ENCODE data around the gene TRDMT1.
A peak's percentile ranks its signal among the peaks of the same experiment; 100 is the strongest.

The TRDMT1 gene

DNA sequence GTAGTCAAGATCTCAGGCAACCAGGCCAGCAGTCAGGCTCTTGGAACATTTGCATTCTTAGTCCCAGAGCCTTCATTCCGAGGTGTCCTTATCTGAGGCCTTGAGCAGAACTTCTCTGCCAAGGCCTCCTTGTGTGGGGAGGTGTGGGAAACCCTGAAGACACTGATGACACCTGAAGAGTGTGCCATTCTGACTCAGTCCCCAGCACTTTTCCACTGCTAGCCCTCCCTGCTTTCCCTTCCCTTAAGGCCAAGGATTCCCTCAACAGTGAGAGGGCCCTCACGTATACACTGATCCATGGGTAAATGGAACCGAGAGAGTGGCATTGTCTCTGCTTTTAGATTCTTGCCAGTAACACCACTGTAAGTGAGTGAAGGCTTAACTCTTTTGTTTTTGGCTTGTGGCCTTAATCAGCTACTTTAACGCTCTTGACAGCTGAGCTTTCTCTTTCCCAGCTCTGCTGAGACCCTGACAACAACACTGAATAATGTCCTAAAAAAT lies 30.3 kb downstream of the TRDMT1 start:
- Histone ChIP-seq H3K27ac (ENCODE audit: low read length, poor library complexity, severe bottlenecking) (no peak overlapping the region), H3K9ac (ENCODE audit: low read length) (no peak overlapping the region), H2BK12ac (ENCODE audit: low read length in 2 of 2) (peak overlapping the region in 1 of 2 experiments; percentile 39), H3K14ac (ENCODE audit: low read length in 2 of 2) (no peak overlapping the region), H2BK15ac (ENCODE audit: low read depth, poor library complexity, severe bottlenecking) (no peak overlapping the region), H3K79me1 (replicated peaks; ENCODE audit: low read length, poor library complexity, severe bottlenecking) (no peaks in the 10 kb centered on the region), H3K18ac (ENCODE audit: low read depth in 1 of 2, low read length in 2 of 2) (peak overlapping the region in 1 of 2 experiments; percentile 57), H3K4me2 (ENCODE audit: low read length, poor library complexity, severe bottlenecking) (no peak overlapping the region), H3K9me3 (ENCODE audit: control insufficient read depth, low read length) (no peaks in the 10 kb centered on the region), H3K36me3 (ENCODE audit: control insufficient read depth in 1 of 2, insufficient read depth in 2 of 2, low read depth in 1 of 2, low read length in 2 of 2) (peaks cover 5 to 12% of the 10 kb centered on the region in 2 experiments), H4K91ac (ENCODE audit: low read length) (no peak overlapping the region), H3K23ac (ENCODE audit: low read length in 2 of 2) (no peak overlapping the region), H3K4ac (ENCODE audit: low read depth in 1 of 2, low read length in 2 of 2) (no peak overlapping the region), H2BK5ac (ENCODE audit: low read depth, low read length, poor library complexity, severe bottlenecking) (no peak overlapping the region), H2BK120ac (ENCODE audit: low read depth, low read length) (no peak overlapping the region), H4K8ac (ENCODE audit: low read length) (peak overlapping the region; percentile 7), H2AK5ac (ENCODE audit: low read length, severe bottlenecking) (peak overlapping the region; percentile 49), H3K4me1 (ENCODE audit: control insufficient read depth, insufficient read depth, low read depth, low read length) (peaks cover 1% of the 10 kb centered on the region), H3K27me3 (ENCODE audit: control insufficient read depth in 1 of 2, insufficient read depth in 1 of 2, low read length in 2 of 2) (no peaks in the 10 kb centered on the region), H3K4me3 (ENCODE audit: insufficient read depth in 1 of 2, low read depth in 1 of 2, low read length in 2 of 2) (no peak overlapping the region), H2AFZ (ENCODE audit: low read depth, low read length) (no peak overlapping the region)
- 76% methylated on average over 4 of the region's 4 CpGs for WGBS
- DNase-seq: no peak

DNA sequence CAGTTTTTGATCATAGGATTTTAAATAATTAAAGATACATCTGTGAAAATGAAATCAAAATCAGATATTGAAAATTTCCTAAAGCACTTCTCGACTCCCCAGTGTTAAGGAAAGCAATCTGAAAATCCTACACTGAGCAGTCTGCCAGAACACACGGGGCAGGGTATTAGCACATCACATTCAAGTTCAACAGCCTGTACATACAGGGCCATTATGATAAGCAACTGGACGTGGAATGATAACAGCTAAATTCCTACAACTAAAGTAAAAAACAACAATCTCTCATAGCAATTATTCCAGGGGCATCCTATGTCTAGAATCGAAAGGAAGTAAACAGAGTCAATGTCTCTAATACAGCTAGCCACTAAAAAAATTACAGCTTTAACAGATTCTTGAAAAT lies 31.7 kb downstream of the TRDMT1 start:
- peaks cover 5 to 12% of the 10 kb centered on the region in 2 experiments for H3K36me3 ChIP-seq (ENCODE audit: control insufficient read depth in 1 of 2, insufficient read depth in 2 of 2, low read depth in 1 of 2, low read length in 2 of 2)
- no peak overlapping the region for H2BK15ac ChIP-seq (ENCODE audit: low read depth, poor library complexity, severe bottlenecking)
- no peaks in the 10 kb centered on the region for H3K79me1 ChIP-seq (replicated peaks; ENCODE audit: low read length, poor library complexity, severe bottlenecking)
- no peaks in the 10 kb centered on the region for H3K9me3 ChIP-seq (ENCODE audit: control insufficient read depth, low read length)
- H2AFZ ChIP-seq (ENCODE audit: low read depth, low read length): no peak overlapping the region
- H2BK5ac ChIP-seq (ENCODE audit: low read depth, low read length, poor library complexity, severe bottlenecking): no peak overlapping the region
- H3K27me3 ChIP-seq (ENCODE audit: control insufficient read depth in 1 of 2, insufficient read depth in 1 of 2, low read length in 2 of 2): no peaks in the 10 kb centered on the region
- H2BK120ac ChIP-seq (ENCODE audit: low read depth, low read length): no peak overlapping the region
- no peak overlapping the region for H3K4ac ChIP-seq (ENCODE audit: low read depth in 1 of 2, low read length in 2 of 2)
- H3K4me2 ChIP-seq (ENCODE audit: low read length, poor library complexity, severe bottlenecking): no peak overlapping the region
- DNase-seq: no peak
- H4K8ac ChIP-seq (ENCODE audit: low read length): no peak overlapping the region
- WGBS: 67% methylated on average over 3 of the region's 4 CpGs
- no peak overlapping the region for H4K91ac ChIP-seq (ENCODE audit: low read length)
- H3K18ac ChIP-seq (ENCODE audit: low read depth in 1 of 2, low read length in 2 of 2): no peak overlapping the region
- peak overlapping the region; percentile 75 for H2AK5ac ChIP-seq (ENCODE audit: low read length, severe bottlenecking)
- no peak overlapping the region for H2BK12ac ChIP-seq (ENCODE audit: low read length in 2 of 2)
- H3K23ac ChIP-seq (ENCODE audit: low read length in 2 of 2): no peak overlapping the region
- H3K4me1 ChIP-seq (ENCODE audit: control insufficient read depth, insufficient read depth, low read depth, low read length): no peaks in the 10 kb centered on the region
- H3K4me3 ChIP-seq (ENCODE audit: insufficient read depth in 1 of 2, low read depth in 1 of 2, low read length in 2 of 2): no peak overlapping the region
- no peak overlapping the region for H3K27ac ChIP-seq (ENCODE audit: low read length, poor library complexity, severe bottlenecking)
- H3K9ac ChIP-seq (ENCODE audit: low read length): no peak overlapping the region
- no peak overlapping the region for H3K14ac ChIP-seq (ENCODE audit: low read length in 2 of 2)

DNA sequence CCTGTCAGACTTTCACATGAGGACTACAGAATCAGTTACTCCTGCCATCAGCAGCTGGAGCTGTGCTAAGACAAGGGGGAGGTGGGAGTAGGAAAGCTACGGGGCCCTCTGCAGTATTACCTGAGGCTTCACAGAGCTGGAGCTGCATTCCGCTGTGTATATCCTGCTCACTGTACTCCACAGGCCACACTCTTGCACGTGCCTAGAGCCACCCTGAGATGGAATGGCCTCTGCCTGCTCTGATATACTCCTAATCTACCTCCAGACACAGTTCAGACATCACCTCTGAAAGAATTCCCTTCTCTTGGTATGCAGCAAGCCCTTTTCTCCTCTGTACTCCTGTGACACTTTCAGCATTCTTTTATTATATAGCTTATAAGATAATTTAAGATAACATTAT lies 34.8 kb downstream of the TRDMT1 start:
- 96% methylated on average over 3 of the region's 3 CpGs for WGBS
- H3K79me1 ChIP-seq (replicated peaks; ENCODE audit: low read length, poor library complexity, severe bottlenecking): no peaks in the 10 kb centered on the region

DNA sequence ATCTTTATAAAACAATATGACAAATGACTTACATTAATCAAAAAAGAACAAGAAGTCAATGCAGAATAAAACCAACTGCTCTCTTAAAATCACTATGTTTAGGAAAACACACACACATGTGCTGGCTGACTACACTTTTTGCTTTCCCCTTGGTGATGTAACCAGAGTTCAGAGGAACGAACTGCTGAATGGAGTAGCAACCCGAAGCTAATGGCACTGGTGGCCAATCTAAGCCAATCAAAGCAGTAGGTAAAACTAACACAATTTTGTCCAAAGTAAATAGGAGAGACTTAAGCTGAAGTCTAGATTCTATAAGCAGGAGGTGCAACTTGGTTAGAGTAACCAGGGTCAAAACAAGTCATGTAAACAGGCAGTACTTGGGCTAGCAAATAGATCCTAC lies 38.6 kb downstream of the TRDMT1 start:
- Histone ChIP-seq H3K4me1 (ENCODE audit: control insufficient read depth, insufficient read depth, low read depth, low read length) (peaks cover 1% of the 10 kb centered on the region), H3K4me2 (ENCODE audit: low read length, poor library complexity, severe bottlenecking) (no peak overlapping the region), H3K23ac (ENCODE audit: low read length in 2 of 2) (no peak overlapping the region), H3K4ac (ENCODE audit: low read depth in 1 of 2, low read length in 2 of 2) (no peak overlapping the region), H4K8ac (ENCODE audit: low read length) (no peak overlapping the region), H4K91ac (ENCODE audit: low read length) (no peak overlapping the region), H3K9me3 (ENCODE audit: control insufficient read depth, low read length) (no peaks in the 10 kb centered on the region), H3K36me3 (ENCODE audit: control insufficient read depth in 1 of 2, insufficient read depth in 2 of 2, low read depth in 1 of 2, low read length in 2 of 2) (no peaks in the 10 kb centered on the region), H2BK15ac (ENCODE audit: low read depth, poor library complexity, severe bottlenecking) (no peak overlapping the region), H2BK5ac (ENCODE audit: low read depth, low read length, poor library complexity, severe bottlenecking) (no peak overlapping the region), H3K4me3 (ENCODE audit: insufficient read depth in 1 of 2, low read depth in 1 of 2, low read length in 2 of 2) (no peak overlapping the region), H3K27ac (ENCODE audit: low read length, poor library complexity, severe bottlenecking) (no peak overlapping the region), H2AK5ac (ENCODE audit: low read length, severe bottlenecking) (no peak overlapping the region), H3K18ac (ENCODE audit: low read depth in 1 of 2, low read length in 2 of 2) (no peak overlapping the region), H2AFZ (ENCODE audit: low read depth, low read length) (no peak overlapping the region), H3K14ac (ENCODE audit: low read length in 2 of 2) (no peak overlapping the region), H3K9ac (ENCODE audit: low read length) (no peak overlapping the region), H2BK120ac (ENCODE audit: low read depth, low read length) (no peak overlapping the region), H3K27me3 (ENCODE audit: control insufficient read depth in 1 of 2, insufficient read depth in 1 of 2, low read length in 2 of 2) (no peaks in the 10 kb centered on the region), H2BK12ac (ENCODE audit: low read length in 2 of 2) (no peak overlapping the region), H3K79me1 (replicated peaks; ENCODE audit: low read length, poor library complexity, severe bottlenecking) (no peaks in the 10 kb centered on the region)
- no peak for DNase-seq
- WGBS: 88% methylated on average over 2 of the region's 2 CpGs

More for the DNA sequence above, 34.8 kb downstream of the TRDMT1 start:
- Histone ChIP-seq H3K27me3 (ENCODE audit: control insufficient read depth in 1 of 2, insufficient read depth in 1 of 2, low read length in 2 of 2) (no peaks in the 10 kb centered on the region), H4K91ac (ENCODE audit: low read length) (no peak overlapping the region), H3K23ac (ENCODE audit: low read length in 2 of 2) (no peak overlapping the region), H3K4me2 (ENCODE audit: low read length, poor library complexity, severe bottlenecking) (no peak overlapping the region), H3K27ac (ENCODE audit: low read length, poor library complexity, severe bottlenecking) (no peak overlapping the region), H3K4ac (ENCODE audit: low read depth in 1 of 2, low read length in 2 of 2) (no peak overlapping the region), H3K9ac (ENCODE audit: low read length) (no peak overlapping the region), H3K36me3 (ENCODE audit: control insufficient read depth in 1 of 2, insufficient read depth in 2 of 2, low read depth in 1 of 2, low read length in 2 of 2) (peaks cover 5 to 12% of the 10 kb centered on the region in 2 experiments), H2BK5ac (ENCODE audit: low read depth, low read length, poor library complexity, severe bottlenecking) (no peak overlapping the region), H3K14ac (ENCODE audit: low read length in 2 of 2) (no peak overlapping the region), H3K4me3 (ENCODE audit: insufficient read depth in 1 of 2, low read depth in 1 of 2, low read length in 2 of 2) (no peak overlapping the region), H3K4me1 (ENCODE audit: control insufficient read depth, insufficient read depth, low read depth, low read length) (no peaks in the 10 kb centered on the region), H2BK12ac (ENCODE audit: low read length in 2 of 2) (no peak overlapping the region), H2AK5ac (ENCODE audit: low read length, severe bottlenecking) (peak overlapping the region; percentile 9), H2AFZ (ENCODE audit: low read depth, low read length) (no peak overlapping the region), H4K8ac (ENCODE audit: low read length) (no peak overlapping the region), H2BK120ac (ENCODE audit: low read depth, low read length) (no peak overlapping the region), H3K18ac (ENCODE audit: low read depth in 1 of 2, low read length in 2 of 2) (no peak overlapping the region), H3K9me3 (ENCODE audit: control insufficient read depth, low read length) (no peaks in the 10 kb centered on the region), H2BK15ac (ENCODE audit: low read depth, poor library complexity, severe bottlenecking) (no peak overlapping the region)
- no peak for DNase-seq

All from mesenchymal stem cell (in vitro differentiated cells and primary cell).